OCI-LY3 (cell line): ENCODE data around the gene GNAI2.

Experiments used
- CTCF ChIP-seq: fragments of 200-600, 300-600 bp; sonication (generic); IDR thresholded peaks from 2 replicates; pipeline ENCODE4 v1.5.1; 2014; ENCODE audit warnings: antibody characterized with exemption, low read length, low read depth
- EZH2phosphoT487 ChIP-seq: fragments of 200-600 bp; shearing (Covaris generic); IDR thresholded peaks from 2 replicates; pipeline ENCODE4 v1.6.1; 2018; ENCODE audit warnings: antibody characterized with exemption, mixed run types, low read depth

DNA sequence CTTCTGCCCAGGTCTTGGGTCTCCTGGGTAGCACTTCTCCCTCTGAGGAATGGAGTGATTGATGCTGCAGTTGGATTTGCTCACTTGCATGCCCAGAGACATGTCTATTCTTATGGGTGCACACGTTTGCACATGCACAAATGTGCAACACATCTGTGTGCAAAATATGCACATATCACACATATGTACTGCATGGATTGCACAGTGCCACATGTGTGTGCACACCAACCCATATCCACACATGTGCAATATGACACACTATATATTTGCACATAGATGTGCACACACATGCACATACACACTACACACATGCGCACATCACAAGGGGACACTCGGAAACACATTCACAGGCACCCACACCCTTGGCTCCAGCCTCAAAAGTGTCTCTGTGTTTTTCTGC lies 32.3 kb downstream of the GNAI2 start:
- TF ChIP-seq CTCF (no peak), EZH2phosphoT487 (no peak)
